ENCODE data around the gene LARP4. TPM values are rescaled to one million over a fixed set of nuclear protein-coding genes. Genes with fewer than 3 reads are reported as not detected.

LARP4 gene
- polyA plus RNA-seq, 1 donor from 2014 or later = 17.8 TPM

GRCh38 chr12:50404307-50404706, 3.6 kb downstream of the LARP4 start:
- no peaks in the 10 kb centered on the region for H4K20me1 ChIP-seq (ENCODE audit: insufficient read depth)
- no peak overlapping the region for H3K4me2 ChIP-seq (ENCODE audit: low read length)
- H3K9me2 ChIP-seq (ENCODE audit: insufficient read depth, low read length) = no peaks in the 10 kb centered on the region
- no peak overlapping the region for H3K27ac ChIP-seq (ENCODE audit: low read length)
- H3K36me3 ChIP-seq (ENCODE audit: insufficient read depth, low read length) = no peaks in the 10 kb centered on the region
- H3K27me3 ChIP-seq (ENCODE audit: insufficient read depth, low read depth, low read length) = no peaks in the 10 kb centered on the region
- peaks cover 2% of the 10 kb centered on the region for H3F3A ChIP-seq (ENCODE audit: insufficient read depth, low read length, poor library complexity, severe bottlenecking)
- peaks cover 61% of the 10 kb centered on the region for H3K79me2 ChIP-seq (replicated peaks; ENCODE audit: insufficient read depth, low read length)
- no peak overlapping the region for H3K9ac ChIP-seq (ENCODE audit: low read length)
- TF ChIP-seq EP300 (conservative IDR thresholded peaks at IDR 0.05; ENCODE audit: poor library complexity, severe bottlenecking) = no peak
- no peak for TF ChIP-seq POLR2AphosphoS5 (IDR thresholded peaks at IDR 0.05)
- no peak overlapping the region for H2AFZ ChIP-seq (ENCODE audit: low read depth, low read length)
- no peak overlapping the region for H3K4me3 ChIP-seq (ENCODE audit: low read length)
- no peaks in the 10 kb centered on the region for H3K9me3 ChIP-seq (ENCODE audit: low read length)

GRCh38 chr12:50411051-50411660, 10.5 kb downstream of the LARP4 start:
- H3K9me2 ChIP-seq (ENCODE audit: insufficient read depth, low read length) = no peaks in the 10 kb centered on the region
- H2AFZ ChIP-seq (ENCODE audit: low read depth, low read length) = no peak overlapping the region
- peaks cover 67% of the 10 kb centered on the region for H3K79me2 ChIP-seq (replicated peaks; ENCODE audit: insufficient read depth, low read length)
- no peaks in the 10 kb centered on the region for H3K9me3 ChIP-seq (ENCODE audit: low read length)
- no peak overlapping the region for H3K4me2 ChIP-seq (ENCODE audit: low read length)
- TF ChIP-seq TAF1 (IDR thresholded peaks at IDR 0.05; ENCODE audit: low read depth) (no peak), POLR2AphosphoS5 (IDR thresholded peaks at IDR 0.05) (no peak), EZH2 (IDR thresholded peaks at IDR 0.05; ENCODE audit: borderline replicate concordance, insufficient read depth, low read length, poor library complexity, severe bottlenecking) (no peak), RAD21 (conservative IDR thresholded peaks at IDR 0.05) (no peak), SMC3 (conservative IDR thresholded peaks at IDR 0.05; ENCODE audit: poor library complexity) (no peak), EP300 (conservative IDR thresholded peaks at IDR 0.05; ENCODE audit: poor library complexity, severe bottlenecking) (no peak), MXI1 (conservative IDR thresholded peaks at IDR 0.05; ENCODE audit: poor library complexity, severe bottlenecking) (no peak), REST (IDR thresholded peaks at IDR 0.05; ENCODE audit: borderline replicate concordance) (no peak), CTCF (IDR thresholded peaks at IDR 0.05; ENCODE audit: poor library complexity, severe bottlenecking) (no peak)
- no peak overlapping the region for H3K27ac ChIP-seq (ENCODE audit: low read length)
- no peak overlapping the region for H3K4me3 ChIP-seq (ENCODE audit: low read length)
- no peaks in the 10 kb centered on the region for H3K36me3 ChIP-seq (ENCODE audit: insufficient read depth, low read length)
- H3K9ac ChIP-seq (ENCODE audit: low read length) = no peak overlapping the region
- no peaks in the 10 kb centered on the region for H3K27me3 ChIP-seq (ENCODE audit: insufficient read depth, low read depth, low read length)
- no peaks in the 10 kb centered on the region for H3F3A ChIP-seq (ENCODE audit: insufficient read depth, low read length, poor library complexity, severe bottlenecking)
- no peaks in the 10 kb centered on the region for H4K20me1 ChIP-seq (ENCODE audit: insufficient read depth)

All from neural cell (in vitro differentiated cells).